T-helper 22 cell (primary cell): Measurements from ENCODE around the gene ATP5MG.
"Not testable (repeated sequence)": the region's sequence is repeated elsewhere in the genome, so short reads cannot be mapped to it uniquely, and the experiment has no call there.

Source experiments
- DNase-seq: peaks from one replicate; pipeline ENCODE4 v3.0.0-alpha.2; 2020; ENCODE audit warnings: low read depth

ATP5MG gene

DNA sequence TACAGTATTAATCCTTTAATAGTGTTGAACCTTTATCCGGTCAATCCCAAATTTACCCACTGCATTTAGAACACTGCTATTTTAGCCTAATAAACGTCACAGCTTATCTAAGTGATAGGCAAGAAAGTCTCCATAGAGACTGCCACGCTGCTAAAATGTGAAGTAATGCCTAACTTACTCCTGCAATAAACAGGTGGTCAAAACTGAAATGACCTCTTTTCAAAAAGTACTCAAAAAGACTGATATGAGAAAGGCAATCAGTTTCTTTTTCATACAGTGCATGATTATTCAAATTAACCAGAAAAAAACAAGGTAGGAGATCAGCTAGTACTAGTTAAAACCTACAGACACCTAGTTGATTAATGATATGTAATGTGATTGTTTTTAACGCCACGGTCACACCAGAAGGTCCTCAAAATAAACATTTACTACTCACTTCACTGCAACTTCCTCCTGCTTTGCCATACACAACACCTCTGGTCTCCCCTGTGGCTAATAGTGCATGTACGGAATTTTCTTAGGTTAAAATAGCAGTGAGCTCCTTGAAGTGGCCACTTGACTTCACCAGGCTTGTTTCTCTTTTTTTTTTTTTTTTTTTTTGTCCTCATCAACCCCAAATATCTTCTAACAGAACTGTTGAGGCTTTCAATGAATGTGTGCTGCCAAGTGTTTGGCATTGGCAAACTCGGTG lies 8.8 kb downstream of the ATP5MG start:
- no peak for DNase-seq

DNA sequence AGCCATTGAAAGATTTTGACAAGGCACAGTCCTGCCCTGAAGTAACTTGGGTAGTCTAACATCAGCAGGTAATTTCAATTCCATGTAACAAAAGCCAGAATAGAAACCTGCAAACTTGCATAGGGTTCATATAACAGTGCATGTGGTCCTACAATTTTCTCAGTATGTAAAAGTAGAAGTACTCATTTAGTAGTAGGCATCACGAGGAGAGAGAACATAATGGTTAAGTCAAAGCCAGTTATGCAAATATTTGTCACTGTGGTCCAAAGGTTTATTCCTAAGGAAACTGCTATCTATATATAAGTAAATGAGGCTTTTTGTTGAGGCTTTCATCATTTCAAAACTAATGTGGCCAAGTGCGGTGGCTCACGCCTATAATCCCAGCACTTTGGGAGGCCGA lies 10.1 kb downstream of the ATP5MG start:
- no peak for DNase-seq

DNA sequence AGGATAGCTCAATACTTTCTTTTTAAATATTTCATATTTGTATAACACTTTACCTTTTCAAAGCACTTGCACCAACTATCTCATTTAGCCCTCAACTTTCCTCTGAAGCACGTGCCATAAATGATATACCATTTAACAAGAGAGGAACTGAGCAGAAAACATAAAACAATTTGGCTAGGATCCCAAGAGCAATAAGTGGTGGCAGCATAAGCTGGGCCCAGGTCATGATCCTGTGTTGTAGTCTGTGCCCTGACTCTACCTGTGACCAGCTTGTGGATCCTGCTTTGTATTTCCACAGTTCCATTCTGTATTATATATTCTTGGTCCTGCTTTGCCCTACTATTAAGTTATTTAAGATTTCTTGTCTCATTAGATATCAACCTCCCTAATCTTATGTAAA lies 11.5 kb downstream of the ATP5MG start:
- DNase-seq: no peak

DNA sequence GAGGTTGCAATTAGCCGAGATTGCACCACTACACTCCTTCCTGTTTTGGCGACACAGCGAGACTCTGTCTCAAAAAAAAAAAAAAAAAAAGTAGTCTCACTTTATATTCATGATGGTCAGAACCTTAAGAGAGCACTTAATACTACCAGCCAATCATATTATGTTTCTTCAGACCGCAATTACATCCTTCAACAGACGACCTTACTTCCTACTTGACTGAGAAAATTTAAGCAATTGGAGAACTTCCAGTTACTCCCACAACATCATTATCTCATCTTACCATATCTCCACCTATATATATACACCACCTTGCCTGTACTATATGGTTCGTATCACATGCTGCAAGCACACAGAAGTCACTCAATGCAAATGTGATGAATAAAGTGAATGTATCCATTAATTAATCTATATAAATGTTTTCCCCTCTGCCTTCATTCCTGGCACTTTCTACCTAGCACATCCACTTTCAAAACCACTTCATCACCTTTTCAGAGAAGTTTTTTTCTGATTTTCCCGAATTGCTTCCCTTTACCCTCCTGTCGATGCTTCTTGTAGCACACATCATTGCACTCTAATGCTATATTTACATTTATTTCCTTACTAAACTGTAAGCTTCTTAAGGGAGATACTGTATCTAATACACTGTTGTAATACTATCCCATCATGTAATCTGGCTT lies 13.8 kb downstream of the ATP5MG start:
- DNase-seq: no peak

DNA sequence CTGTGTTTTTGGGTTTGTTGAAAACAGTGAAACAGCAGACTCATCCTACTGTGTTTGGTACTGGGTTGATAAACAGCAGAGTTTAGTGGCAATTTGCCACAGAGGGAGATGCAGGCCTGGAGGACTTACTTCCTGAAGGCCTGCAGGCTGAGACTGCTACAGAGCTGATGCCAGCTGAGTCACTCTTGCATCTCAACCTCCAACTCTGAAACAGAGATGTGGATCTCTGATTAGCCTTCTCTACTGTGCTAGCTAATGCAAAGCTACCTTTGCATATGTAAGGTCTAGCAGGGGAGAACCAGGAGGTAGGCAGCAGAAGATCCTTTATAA lies 14.3 kb downstream of the ATP5MG start:
- no peak for DNase-seq

DNA sequence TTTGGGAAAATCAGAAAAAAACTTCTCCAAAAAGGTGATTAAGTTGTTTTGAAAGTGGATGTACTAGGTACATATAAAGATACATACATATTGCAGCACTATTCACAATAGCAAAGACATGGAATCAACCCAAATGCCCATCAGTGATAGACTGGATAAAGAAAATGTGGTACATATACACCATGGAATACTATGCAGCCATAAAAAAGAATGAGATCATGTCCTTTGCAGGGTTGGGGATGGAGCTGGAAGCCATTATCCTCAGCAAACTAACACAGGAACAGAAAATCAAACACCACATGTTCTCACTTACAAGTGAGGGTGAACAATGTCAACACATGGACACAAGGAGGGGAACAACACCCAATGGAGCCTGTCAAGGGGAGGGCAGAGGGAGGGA lies 15.5 kb downstream of the ATP5MG start:
- DNase-seq: not testable (repeated sequence)

DNA sequence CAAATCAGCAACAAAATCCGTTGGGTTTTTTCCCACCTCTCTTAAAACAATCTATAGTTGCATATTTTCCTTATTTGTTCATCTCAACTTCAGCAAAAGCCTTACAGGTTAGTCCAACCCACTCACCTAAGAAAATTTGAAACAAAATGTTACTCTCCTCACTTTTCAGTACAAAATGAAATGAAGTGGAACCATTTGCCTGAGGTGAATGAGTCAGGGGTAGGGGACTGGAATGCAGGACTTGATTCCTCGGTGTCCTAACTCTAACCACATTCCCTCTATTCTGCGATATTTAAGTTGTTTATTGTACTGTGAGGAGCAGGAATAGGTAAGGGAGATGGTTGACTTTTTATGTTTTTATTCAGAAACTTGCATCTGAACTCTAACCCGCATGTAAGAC lies 16.4 kb downstream of the ATP5MG start:
- DNase-seq: no peak

DNA sequence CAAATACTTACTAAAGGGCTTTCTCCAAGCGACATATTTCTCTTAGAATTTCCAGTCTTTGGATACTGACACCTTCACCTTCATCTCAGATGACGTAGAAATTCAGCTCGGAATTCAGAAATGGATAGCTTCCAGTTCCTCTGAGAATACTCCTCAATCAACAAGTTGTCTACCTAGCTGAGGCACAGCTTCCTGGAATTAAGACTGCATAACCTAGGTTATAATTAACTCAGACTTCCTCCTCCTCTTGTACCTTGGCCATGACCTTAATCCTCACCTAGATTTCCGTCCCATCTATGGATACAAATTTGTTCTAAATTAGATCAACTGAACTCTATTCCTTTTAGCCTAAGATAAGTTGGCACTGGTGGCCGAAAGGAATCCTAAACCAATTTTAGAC lies 17.4 kb downstream of the ATP5MG start:
- DNase-seq: no peak

DNA sequence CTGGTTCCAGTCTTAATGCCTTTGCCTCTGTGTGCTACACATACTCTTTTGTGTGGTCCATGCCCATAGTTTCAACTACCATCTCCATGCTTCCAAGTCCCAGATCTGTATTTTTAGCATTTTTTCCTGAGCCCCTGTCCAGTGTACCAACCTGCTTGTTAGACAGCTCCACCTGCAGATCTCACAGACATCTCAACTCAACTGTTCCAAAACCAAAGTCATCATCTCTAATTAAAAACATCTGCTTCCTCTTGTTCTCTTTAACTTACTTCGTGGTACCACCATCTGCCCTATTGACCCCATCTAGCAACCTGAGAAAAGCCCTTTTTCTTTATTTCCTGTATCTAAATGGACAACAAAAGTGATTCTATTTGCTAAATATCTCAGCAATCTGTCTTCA lies 26.3 kb downstream of the ATP5MG start:
- DNase-seq: no peak

DNA sequence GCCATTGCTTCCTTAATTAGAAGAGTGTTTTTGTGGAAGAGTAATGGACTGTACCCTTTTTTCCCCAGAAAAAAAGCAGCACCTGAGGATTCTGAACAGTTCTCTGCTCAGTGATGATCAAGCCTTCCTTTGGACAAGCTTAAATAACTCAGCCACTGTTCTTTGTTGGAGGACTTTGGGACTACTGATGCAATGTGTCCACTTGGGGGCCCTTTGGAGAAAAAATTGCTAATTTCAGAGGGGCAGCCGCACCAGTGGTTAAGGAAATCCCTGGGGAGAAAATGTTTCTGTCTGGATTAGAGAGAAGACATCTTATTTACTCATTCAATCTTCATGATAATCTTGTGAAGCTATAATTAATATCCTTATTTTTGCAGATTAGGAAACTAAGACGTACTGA lies 29.6 kb downstream of the ATP5MG start:
- DNase-seq: no peak

DNA sequence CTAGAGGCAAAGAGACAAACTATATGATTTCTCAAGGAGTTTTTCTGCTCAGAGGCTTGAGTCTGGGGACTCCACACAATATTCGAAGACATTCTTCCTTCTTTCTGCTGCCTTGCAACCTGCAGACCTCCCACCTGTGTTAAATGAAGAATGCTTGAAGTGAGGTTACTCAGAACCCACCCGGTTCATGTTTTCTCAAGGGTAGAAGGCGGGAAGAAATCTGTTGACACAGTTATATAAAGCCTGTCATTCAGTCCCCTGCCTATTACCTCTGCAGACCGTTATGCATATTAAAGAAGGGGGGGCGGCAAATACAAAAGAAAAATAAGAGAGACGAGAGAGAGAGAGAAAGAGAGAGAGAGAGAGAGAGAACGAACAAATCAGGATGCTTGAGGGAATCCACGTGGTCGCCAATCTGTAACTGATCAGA lies 32.7 kb downstream of the ATP5MG start:
- DNase-seq: no peak

DNA sequence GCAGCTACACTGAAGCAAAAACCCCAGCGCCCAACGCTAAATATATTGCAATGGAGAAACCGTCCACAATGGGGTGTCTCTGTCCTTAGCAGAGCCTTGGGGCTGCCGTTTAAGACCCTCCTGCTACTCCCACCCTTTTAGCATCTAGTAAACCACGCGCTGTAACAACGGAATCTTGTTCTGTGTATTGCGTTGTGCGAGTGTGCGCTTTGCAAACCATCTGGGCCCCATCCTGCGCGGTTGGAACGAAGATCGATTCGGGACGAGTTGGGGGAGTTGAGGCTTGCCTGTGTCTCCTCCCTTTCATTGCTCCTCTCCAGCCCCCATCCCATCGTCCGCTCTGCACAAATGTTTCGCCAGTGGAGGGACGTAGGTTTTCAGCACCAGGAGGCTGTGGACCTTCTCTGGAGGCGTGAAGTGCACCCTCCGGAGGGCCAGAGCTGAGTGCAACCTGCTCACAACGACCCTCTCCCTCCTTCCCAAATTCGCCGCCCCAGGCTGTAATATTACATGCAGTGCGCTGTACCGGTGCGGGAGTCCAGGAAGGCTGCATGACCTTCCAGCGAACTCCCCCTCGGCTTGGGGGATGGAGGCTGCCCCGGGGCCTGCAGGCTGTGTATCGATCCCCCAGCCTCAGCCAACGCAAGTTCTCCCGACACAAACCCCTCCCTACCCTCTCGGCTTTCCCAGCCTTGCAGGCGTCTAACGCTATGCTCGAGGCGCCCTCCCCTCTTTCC lies 33.3 kb downstream of the ATP5MG start:
- DNase-seq: peak; percentile 37

DNA sequence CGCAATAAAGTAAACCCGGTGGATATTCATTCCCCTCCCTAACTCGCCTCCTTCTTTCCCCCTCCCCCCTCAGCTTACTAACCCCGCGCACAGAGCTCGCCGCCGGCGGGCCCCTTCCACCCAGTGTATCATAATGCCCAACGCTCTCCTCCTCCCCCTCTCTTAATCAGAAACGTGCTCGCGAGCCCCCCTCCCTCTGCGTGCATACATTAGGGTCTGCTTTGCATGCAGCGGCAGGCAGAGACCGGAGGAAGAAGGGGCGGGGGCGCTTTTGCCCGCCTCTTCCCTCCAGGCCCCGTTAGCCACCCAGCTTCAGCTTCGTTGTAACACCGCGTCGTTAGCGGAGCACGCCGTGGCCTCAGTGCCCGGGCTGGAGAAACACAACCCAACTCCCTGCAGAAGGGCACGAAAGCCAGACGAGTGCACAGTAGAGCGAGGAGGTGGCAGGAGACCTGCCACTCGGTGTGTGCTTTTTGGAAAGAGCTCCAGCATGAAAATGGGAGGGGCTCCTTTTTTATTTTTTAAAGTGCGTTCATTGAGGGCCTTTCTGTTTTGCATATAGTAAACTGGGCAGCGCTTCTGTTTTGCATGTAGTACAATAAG lies 34.0 kb downstream of the ATP5MG start:
- DNase-seq: peak; percentile 65

DNA sequence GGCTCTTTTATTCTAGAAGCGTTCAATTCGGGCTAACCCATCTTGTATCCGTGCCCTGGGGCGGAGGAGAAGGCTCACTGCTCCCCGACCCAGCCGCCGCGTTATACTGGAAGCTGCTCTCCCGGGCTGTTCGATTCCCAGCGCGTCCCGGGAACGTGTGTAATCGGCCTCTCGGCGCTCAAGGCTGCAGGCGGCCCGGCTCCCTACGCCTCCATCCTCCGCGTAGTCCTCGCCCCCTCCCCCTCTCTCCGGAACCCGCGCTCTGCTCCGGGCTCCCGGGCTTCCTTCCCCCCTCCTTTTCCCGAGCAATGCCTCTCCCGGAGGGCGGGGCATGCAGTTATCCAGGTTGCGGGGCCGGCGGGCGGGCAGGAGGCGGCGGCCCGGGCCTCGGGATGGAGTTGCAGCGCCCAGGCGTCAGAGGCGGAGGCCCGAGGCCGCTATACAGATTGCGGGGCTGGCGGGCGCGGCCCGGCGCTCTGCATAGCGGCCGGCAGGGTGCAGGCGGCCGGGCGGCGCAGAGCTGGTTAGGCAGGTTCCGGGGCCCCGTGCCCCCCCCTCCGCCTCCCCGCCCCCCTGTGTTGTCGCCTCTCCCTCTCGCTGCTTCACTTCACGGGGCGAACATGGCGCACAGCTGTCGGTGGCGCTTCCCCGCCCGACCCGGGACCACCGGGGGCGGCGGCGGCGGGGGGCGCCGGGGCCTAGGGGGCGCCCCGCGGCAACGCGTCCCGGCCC lies 34.7 kb downstream of the ATP5MG start, which contains the start of gene KMT2A:
Gene KMT2A (plus strand): TSS at position 600 of the 732 bp plus-strand sequence. CDS start 21 bp downstream, at position 621.
- DNase-seq: peak; percentile 85

DNA sequence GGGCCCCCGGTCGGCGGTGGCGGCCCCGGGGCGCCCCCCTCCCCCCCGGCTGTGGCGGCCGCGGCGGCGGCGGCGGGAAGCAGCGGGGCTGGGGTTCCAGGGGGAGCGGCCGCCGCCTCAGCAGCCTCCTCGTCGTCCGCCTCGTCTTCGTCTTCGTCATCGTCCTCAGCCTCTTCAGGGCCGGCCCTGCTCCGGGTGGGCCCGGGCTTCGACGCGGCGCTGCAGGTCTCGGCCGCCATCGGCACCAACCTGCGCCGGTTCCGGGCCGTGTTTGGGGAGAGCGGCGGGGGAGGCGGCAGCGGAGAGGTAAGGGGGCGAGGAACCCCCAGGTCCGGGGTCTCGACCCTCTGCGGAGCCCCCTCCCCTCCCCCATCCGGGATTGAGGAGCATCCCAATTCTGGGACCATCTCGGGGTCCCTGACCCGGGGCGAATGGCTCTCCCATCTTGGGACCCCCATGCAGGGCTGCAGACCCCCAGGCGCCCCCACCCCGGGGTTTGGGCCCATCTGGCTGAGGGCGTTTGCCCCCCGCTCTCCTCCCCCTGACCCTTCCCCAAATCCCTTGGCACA lies 35.3 kb downstream of the ATP5MG start:
- peak; percentile 69 for DNase-seq

DNA sequence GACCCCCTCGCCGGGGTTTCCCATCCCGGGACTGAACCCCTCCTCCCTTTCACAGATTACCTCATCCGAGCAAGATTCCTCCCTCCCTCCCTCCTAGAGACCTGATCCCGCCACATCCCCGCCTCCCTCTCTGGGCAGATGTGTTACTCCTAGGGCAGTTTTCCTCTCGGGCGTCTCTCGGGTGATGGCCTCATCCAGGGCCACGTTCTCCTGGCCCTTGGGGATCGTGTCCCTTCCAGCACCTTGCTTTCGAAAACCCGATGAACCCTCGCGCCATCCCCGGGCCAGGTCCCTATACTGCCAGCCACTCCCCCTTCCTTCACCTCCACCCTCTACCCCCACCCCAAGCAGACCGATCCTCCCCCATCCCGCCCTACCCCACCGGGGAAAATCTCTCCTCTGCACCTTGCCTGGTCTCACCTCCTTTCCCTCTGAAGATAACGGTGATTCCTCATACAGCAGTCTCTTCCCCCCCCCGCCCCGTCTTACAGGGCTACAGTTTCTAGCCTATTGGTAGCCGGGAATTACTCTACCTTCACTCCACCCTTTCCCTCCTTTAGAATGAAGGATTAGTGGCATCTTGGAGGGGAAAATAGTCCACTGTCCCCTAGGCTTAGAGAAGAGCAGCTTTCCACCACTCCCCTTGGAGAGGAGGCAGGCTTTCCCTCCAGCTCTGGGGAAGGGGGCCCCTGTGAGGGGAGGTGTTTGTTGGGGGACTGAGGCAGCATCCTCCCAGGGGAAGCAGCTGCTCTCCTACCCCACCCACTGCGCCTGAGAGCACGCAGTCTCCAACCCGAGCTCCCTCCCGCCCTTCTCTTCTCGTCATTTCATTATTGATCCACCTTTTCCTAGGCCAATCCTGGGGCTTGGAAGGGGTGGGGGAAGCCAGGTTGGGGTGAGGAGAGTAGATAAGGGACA lies 36.1 kb downstream of the ATP5MG start:
- peak; percentile 50 for DNase-seq

DNA sequence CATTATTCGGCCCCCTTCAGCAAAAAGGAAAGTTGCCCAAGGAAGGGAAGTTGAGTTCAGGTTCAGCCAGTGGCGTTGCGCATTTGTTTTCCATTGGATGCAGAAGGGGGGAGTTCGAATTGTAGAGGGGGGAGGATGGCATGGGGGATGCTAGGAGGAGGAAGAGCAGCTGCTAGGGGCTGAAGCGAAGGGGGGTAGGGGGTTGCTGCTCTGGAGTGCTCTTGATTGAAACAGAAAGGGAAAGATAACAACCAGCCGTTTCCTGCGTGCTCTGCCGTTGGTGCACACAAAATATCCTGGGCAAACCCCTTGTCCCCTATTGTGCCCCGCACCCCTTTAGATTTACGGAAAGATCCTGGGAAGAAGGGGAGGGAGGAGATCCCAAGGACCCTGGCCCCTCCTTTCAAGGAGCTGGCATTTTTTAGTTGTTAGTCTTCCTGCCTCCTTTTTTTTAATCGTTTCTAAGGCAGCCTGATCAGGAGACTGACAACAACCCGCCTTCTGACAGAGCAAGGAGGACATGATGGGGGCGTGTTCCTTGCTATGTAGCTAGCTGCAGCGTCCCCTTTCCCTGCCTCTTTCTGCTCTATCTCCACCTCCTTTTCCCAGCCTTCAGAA lies 37.0 kb downstream of the ATP5MG start:
- peak; percentile 51 for DNase-seq

DNA sequence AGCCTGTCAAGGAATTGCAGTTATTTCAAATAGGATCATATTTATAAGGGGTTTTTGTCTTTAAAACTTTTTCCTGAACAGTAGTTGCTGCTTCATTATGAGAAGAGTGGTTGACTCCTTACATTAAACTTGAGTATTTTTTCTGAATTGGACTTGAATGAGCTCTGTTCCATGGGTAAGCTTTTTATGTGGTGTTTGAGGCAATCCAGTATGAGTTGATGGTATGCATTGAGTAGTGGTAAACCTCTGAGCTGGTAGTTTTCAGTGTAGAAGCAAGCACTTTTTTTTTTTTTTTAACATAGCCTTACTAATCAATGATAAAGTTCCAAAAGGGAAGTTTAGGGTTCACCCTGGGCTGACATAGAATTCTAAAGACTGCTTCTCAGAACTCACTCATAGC lies 38.2 kb downstream of the ATP5MG start:
- no peak for DNase-seq

DNA sequence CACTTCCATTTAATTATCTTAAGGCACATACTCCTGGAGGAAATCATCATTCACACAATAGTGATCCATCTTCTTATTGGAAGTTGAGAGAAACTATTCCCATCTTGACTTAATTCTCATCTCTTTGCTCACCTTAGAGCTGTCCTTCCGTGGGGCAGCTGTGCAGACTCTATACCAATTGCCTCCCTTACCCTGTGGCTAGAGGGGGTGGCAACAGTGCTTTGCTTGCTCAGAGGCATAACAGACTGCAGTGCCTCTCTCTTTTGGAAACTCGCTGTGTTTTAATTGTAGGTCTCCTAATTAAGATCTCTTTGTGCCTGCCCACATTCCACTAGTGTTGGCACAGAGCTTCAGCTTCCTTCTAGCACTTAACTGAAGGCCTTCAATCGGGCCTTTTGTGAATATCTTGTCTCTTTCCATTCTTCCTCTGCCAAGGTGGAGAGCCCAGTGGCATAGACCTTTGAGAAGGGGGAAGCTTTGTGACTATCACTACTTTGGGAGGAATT lies 40.4 kb downstream of the ATP5MG start:
- DNase-seq: no peak

DNA sequence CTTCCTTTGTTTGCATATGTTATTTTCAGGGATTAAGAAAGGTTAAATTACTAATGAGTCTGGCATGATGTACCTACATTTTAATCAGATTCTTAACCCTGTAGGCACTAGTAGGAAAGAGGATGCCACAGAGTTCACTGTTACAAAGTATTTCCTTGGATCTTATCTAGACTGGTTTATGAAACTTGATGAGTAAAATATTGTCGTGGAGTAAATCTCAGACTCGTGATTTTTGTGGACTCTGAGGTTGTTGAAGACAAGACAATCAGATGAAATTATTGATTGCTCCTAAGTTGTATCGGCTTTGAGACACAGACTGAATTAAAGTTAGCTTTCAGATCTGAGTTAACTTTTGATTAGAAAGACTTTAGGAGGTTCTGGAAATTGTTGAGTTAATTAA lies 40.9 kb downstream of the ATP5MG start:
- no peak for DNase-seq
